Adrenal gland (tissue), 12 donors: Measurements from ENCODE around the gene RPUSD4. TPM values are rescaled to one million over a fixed set of nuclear protein-coding genes. Genes with fewer than 3 reads are reported as not detected.

Experiments used
- DNase-seq, 7 donors: peaks; one replicate each; pipeline ENCODE4 v3.0.0-alpha.2; 2019 to 2020
- H3K27ac ChIP-seq, 5 donors: fragments of 200-600 bp; sonication (generic) in 4 of 5; 1 replicate in 3 of 5; 2 replicates in 2 of 5; pipeline versions ENCODE4 v1.5.1 to v1.8.0; 2016 to 2020; ENCODE audit warnings: mild to moderate bottlenecking in 1 of 5
- H3K27me3 ChIP-seq: fragments of 200-600 bp; 2 replicates; pipeline ENCODE4 v1.8.0; 2021
- H3K36me3 ChIP-seq, 2 donors: fragments of 200-600 bp; replicated peaks in 1 of 2; 1 replicate in 1 of 2; 2 replicates in 1 of 2; pipeline versions ENCODE4 v1.5.1 to v1.8.0; 2018 to 2022
- H3K4me1 ChIP-seq, 2 donors: fragments of 200-600 bp; replicated peaks in 1 of 2; 1 replicate in 1 of 2; 2 replicates in 1 of 2; pipeline versions ENCODE4 v1.5.1 to v1.8.0; 2018 to 2021
- H3K4me3 ChIP-seq, 4 donors: fragments of 200-600 bp; sonication (generic) in 3 of 4; one replicate each; pipeline ENCODE4 v1.5.1; 2016 to 2018
- H3K9me3 ChIP-seq, 3 donors: fragments of 200-600 bp; sonication (generic) in 1 of 3; replicated peaks in 1 of 3; 1 replicate in 2 of 3; 2 replicates in 1 of 3; pipeline versions ENCODE4 v1.5.1 to v1.8.0; 2016 to 2021
- POLR2A ChIP-seq, 2 donors: fragments of 450-650 bp; IDR thresholded peaks; one replicate each; pipeline ENCODE4 v1.6.1; 2017; ENCODE audit warnings: antibody characterized with exemption in 2 of 2, mild to moderate bottlenecking in 2 of 2, moderate library complexity in 1 of 2
- WGBS, 4 donors: extraction: QIAGEN DNeasy Blood & Tissue Kit in 2 of 4; methylation state at CpG; one replicate each; pipeline versions ENCODE4 v1.1.5 to v1.1.7; 2013 to 2017; 5-methylcytosine and 5-hydroxymethylcytosine counted together
- intact Hi-C, 2 donors: fragments of 100-400 bp; cut with DNase I; formaldehyde crosslinking; loops; one replicate each; pipeline versions ENCODE4 v1.14.1 to v1.15.0; 2022 to 2023
- polyA plus RNA-seq, 3 donors: library from polyadenylated mRNA; stranded (reverse); fragments of 200-250 nt in 2 of 3; fragments of 350-450 nt in 1 of 3; fragmentation: Illumina TruSeq in 1 of 3; extraction: RNeasy Lipid Tissue Mini Kit (QIAGEN cat#74804) in 1 of 3; gene quantifications; one replicate each; pipeline ENCODE4 v1.2.3, GENCODE V29; 2013 to 2014
- total RNA-seq, 9 donors: library from RNA; depleted of rRNA in 4 of 9; stranded (reverse); fragments of >200 nt in 4 of 9; fragments of 120-200 nt in 1 of 9; fragmentation: NEBNext Ultra II Directional in 1 of 9; extraction: Animal tissue kit (Norgen Biotek cat#: 25700) in 1 of 9; gene quantifications; one replicate each; pipeline versions ENCODE4 v1.1.0 to v1.2.4, GENCODE V29; 2013 to 2023
- TF ChIP-seq, protein P1 (sequence below), 6 experiments: fragments of 450-650 bp in 4 of 6; fragments of 200-600 bp in 2 of 6; sonication (generic) in 1 of 6; IDR thresholded peaks; 1 replicate in 5 of 6; 2 replicates in 1 of 6; pipeline versions ENCODE4 v1.5.1 to v1.8.0; 2016 to 2021; ENCODE audit warnings: antibody characterized with exemption in 6 of 6, mild to moderate bottlenecking in 2 of 6, moderate library complexity in 1 of 6
- donor health status: healthy with polysubstance abuse.
- donor health status: Bipolar disorder and iron deficiency.
- donor health status: DM: yes; HTN: yes; CAD: no.
- donor health status: DM: no; HTN: no; CAD: no.
- donor health status: DM: no; HTN: no; CAD: no.
- donor health status: DM: yes; HTN: yes; CAD: no.

RPUSD4 gene
- total and polyA plus RNA-seq, 12 donors: 10.6 to 27.5 (median 19.5) TPM

DNA sequence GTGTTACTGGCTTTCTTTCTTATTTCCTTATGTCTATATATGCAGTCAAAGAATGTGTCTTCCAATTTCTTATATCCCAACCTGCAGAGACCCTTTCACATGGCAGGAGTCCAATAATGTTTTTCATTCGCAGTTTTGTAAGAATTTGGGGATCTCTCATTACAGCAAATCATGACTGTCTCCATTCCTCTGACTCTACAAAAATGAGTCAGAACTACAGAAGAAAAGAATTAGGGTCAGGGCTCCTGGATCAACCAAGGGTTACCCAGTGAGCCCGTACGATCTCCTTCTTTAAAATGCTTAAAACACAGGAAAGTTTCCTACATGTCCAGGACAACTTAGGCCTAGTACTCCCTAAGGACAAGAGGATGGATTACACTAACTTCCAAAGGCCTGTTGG is 42.2 kb downstream of the RPUSD4 start:
- Histone ChIP-seq H3K36me3 (no peaks in the 10 kb centered on the region), H3K9me3 (no peaks in the 10 kb centered on the region), H3K4me3 (no peak overlapping the region), H3K4me1 (no peaks in the 10 kb centered on the region), H3K27me3 (no peaks in the 10 kb centered on the region), H3K27ac (no peak overlapping the region)
- intact Hi-C loops: no loop called here
- 76 to 90% (median 86%) methylated on average over 3 of the region's 3 CpGs for WGBS, 4 donors
- no peak for TF ChIP-seq POLR2A (IDR thresholded peaks at IDR 0.05)
- TF ChIP-seq, protein P1, sequence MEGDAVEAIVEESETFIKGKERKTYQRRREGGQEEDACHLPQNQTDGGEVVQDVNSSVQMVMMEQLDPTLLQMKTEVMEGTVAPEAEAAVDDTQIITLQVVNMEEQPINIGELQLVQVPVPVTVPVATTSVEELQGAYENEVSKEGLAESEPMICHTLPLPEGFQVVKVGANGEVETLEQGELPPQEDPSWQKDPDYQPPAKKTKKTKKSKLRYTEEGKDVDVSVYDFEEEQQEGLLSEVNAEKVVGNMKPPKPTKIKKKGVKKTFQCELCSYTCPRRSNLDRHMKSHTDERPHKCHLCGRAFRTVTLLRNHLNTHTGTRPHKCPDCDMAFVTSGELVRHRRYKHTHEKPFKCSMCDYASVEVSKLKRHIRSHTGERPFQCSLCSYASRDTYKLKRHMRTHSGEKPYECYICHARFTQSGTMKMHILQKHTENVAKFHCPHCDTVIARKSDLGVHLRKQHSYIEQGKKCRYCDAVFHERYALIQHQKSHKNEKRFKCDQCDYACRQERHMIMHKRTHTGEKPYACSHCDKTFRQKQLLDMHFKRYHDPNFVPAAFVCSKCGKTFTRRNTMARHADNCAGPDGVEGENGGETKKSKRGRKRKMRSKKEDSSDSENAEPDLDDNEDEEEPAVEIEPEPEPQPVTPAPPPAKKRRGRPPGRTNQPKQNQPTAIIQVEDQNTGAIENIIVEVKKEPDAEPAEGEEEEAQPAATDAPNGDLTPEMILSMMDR (IDR thresholded peaks at IDR 0.05): no peak
- no peak for DNase-seq

DNA sequence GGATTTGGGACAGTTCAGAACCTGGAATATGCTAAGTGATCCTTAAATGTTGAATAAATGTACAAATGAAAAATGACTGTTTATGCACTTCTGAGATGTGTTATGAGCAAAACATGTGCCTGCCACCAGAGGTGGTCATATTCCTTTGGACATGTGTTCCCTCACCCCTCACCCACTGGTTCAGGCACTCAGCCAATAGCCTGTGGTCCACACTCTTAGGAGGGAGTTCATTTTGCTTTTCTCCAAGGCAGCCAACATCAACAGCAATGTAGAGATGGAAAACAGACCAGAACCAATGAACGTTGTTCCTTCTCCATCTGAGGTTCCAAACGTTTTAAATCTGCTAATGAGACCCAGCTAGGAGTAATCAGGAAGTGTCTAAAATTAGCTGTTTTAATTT is 44.0 kb downstream of the RPUSD4 start:
- intact Hi-C loops: no loop called here
- WGBS, 4 donors: 14 to 47% (median 42%) methylated on average over 2 of the region's 2 CpGs
- Histone ChIP-seq H3K4me3 (no peak overlapping the region), H3K36me3 (no peaks in the 10 kb centered on the region), H3K27ac (no peak overlapping the region), H3K27me3 (no peaks in the 10 kb centered on the region), H3K4me1 (no peaks in the 10 kb centered on the region), H3K9me3 (no peaks in the 10 kb centered on the region)
- no peak for DNase-seq
- TF ChIP-seq, protein P1 (IDR thresholded peaks at IDR 0.05): no peak
- TF ChIP-seq POLR2A (IDR thresholded peaks at IDR 0.05): no peak

DNA sequence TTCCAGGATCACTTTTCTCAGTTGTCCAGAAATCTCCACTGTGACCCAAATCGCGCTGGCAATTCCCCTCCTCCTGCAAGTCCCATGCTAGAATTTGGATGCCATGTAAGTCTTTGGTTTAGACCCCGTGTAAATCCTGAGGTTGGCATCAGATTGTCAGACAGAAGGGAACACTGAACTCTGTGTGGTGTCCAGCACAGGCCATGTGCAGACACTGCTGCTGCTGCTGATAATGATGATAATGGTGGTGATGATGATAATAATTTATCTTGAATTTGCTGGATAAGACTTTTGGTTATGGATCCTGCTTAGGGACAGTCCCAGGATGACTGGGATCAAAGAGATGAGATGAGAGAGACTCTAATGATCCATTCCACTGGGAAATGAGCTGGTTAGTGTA is 45.0 kb downstream of the RPUSD4 start:
- Histone ChIP-seq H3K36me3 (no peaks in the 10 kb centered on the region), H3K4me3 (no peak overlapping the region), H3K4me1 (no peaks in the 10 kb centered on the region), H3K9me3 (no peaks in the 10 kb centered on the region), H3K27me3 (no peaks in the 10 kb centered on the region), H3K27ac (no peak overlapping the region)
- intact Hi-C loops: no loop called here
- TF ChIP-seq POLR2A (IDR thresholded peaks at IDR 0.05): no peak
- TF ChIP-seq, protein P1 (IDR thresholded peaks at IDR 0.05): no peak
- no peak for DNase-seq
- 80 to 96% (median 89%) methylated on average over 3 of the region's 3 CpGs for WGBS, 4 donors

DNA sequence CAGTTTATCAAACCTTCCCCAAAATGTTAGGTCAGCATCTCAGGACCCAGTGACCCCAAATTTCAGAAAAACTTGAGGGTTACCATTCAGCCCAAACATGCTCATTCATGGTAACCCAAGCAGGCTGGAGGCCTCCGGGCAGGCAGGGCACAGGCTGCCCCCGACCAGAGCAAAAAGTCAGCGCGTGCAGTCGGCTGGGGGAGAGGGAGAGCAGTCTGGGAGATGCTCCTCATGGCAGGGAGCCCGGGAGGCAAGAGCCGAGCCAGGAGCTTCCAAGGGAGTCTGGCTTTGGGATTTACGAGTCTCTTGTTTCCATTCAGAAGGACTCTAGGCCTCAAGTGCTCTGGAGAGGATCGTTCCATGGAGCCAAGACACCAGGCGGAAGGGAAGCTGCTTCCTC is 45.7 kb downstream of the RPUSD4 start:
- H3K4me1 ChIP-seq: no peaks in the 10 kb centered on the region
- DNase-seq: no peak
- WGBS, 4 donors: 72 to 84% (median 82%) methylated on average over 10 of the region's 10 CpGs

More for the DNA sequence above, 45.7 kb downstream of the RPUSD4 start:
- TF ChIP-seq, protein P1 (IDR thresholded peaks at IDR 0.05): no peak
- TF ChIP-seq POLR2A (IDR thresholded peaks at IDR 0.05): no peak
- intact Hi-C loops: no loop called here
- Histone ChIP-seq H3K9me3 (no peaks in the 10 kb centered on the region), H3K4me3 (no peak overlapping the region), H3K36me3 (no peaks in the 10 kb centered on the region), H3K27me3 (no peaks in the 10 kb centered on the region), H3K27ac (no peak overlapping the region)
